K562 (cell line): ENCODE measurements around the gene IGF2BP3. TPM values are rescaled to one million over a fixed set of nuclear protein-coding genes. Genes with fewer than 3 reads are reported as not detected.

Experiments
- BRD4 ChIP-seq: fragments of 200-600 bp; sonication (generic); IDR thresholded peaks from 2 replicates; pipeline ENCODE4 v1.6.1; 2017; ENCODE audit warnings: inconsistent platforms
- FOXJ2 ChIP-seq: fragments of 200-800 bp; sonication (Bioruptor generic); IDR thresholded peaks from 2 replicates; pipeline ENCODE4 v1.6.1; 2016; ENCODE audit warnings: missing genetic modification characterization, missing compliant biosample characterization
- FOXK2 ChIP-seq, 2 experiments: fragments of 450-650 bp; IDR thresholded peaks in 1 of 2; conservative IDR thresholded peaks in 1 of 2; 2 replicates each; pipeline ENCODE4 v1.6.1; 2016; ENCODE audit warnings: low read depth in 2 of 2, mild to moderate bottlenecking in 1 of 2
- HNRNPK ChIP-seq: fragments of 200-400 bp; formaldehyde crosslinking; IDR thresholded peaks from one replicate; pipeline ENCODE4 v1.6.1; 2018; ENCODE audit warnings: mild to moderate bottlenecking, low read depth, low read length; ENCODE audit not compliant: poor library complexity, severe bottlenecking
- TSC22D4 ChIP-seq: fragments of 450-650 bp; IDR thresholded peaks from 2 replicates; pipeline ENCODE4 v1.6.1; 2016; ENCODE audit warnings: missing genetic modification characterization, missing biosample characterization, control low read depth
- ZFPM2 ChIP-seq: fragments of 250-450 bp; sonication (Bioruptor Pico); IDR thresholded peaks from 2 replicates; pipeline ENCODE4 v1.5.1; 2022; ENCODE audit warnings: mild to moderate bottlenecking
- ZNF140 ChIP-seq: fragments of 250-450 bp; sonication (Bioruptor Pico); IDR thresholded peaks from 2 replicates; pipeline ENCODE4 v1.8.0; 2021; ENCODE audit warnings: moderate library complexity, mild to moderate bottlenecking, inconsistent platforms
- ZNF165 ChIP-seq: fragments of 250-450 bp; sonication (Bioruptor Pico); IDR thresholded peaks from 2 replicates; pipeline ENCODE4 v1.4.0; 2020; ENCODE audit warnings: borderline replicate concordance
- ZNF224 ChIP-seq: sonication (generic); formaldehyde crosslinking; IDR thresholded peaks from 2 replicates; pipeline ENCODE4 v1.8.0; 2022; ENCODE audit warnings: mild to moderate bottlenecking, missing genetic modification reagents
- ZNF274 ChIP-seq: IDR thresholded peaks from 2 replicates; pipeline ENCODE4 v1.6.1; 2011; ENCODE audit warnings: low read depth, mild to moderate bottlenecking, low read length, moderate library complexity, borderline replicate concordance
- ZNF586 ChIP-seq: fragments of 450-650 bp; formaldehyde crosslinking; conservative IDR thresholded peaks from 2 replicates; pipeline ENCODE4 v1.4.0; 2020; ENCODE audit warnings: mild to moderate bottlenecking, moderate library complexity
- polyA plus RNA-seq, 8 experiments: library from polyadenylated mRNA; depleted of rRNA in 4 of 8; stranded (reverse) in 5 of 8; unstranded in 3 of 8; fragments of >200 nt; fragmentation: Nextera tagmentation in 2 of 8; fragmentation: Illumina TruSeq in 1 of 8; extraction: Ambion mirVana in 2 of 8; extraction: Trizol in 1 of 8; gene quantifications; 2 replicates each; pipeline versions ENCODE4 v1.2.1 to v1.2.3, GENCODE V29; 2011 to 2014; ENCODE audit warnings: inconsistent platforms in 1 of 8, missing spikeins in 1 of 8
- total RNA-seq, 7 experiments: library from RNA; depleted of rRNA in 6 of 7; stranded (reverse); fragments of >200 nt in 6 of 7; fragmentation: Illumina TruSeq in 2 of 7; extraction: Trizol in 2 of 7; gene quantifications; 2 replicates each; pipeline versions ENCODE4 v1.2.1 to v1.2.3, GENCODE V29; 2011 to 2021; ENCODE audit warnings: low replicate concordance in 1 of 7
- TF ChIP-seq, protein P1 (sequence below): fragments of 200-800 bp; sonication (Bioruptor generic); IDR thresholded peaks from 2 replicates; pipeline ENCODE4 v1.6.1; 2016; ENCODE audit warnings: missing genetic modification characterization, missing compliant biosample characterization
- TF ChIP-seq, protein P2 (sequence below), 2 experiments: IDR thresholded peaks in 1 of 2; conservative IDR thresholded peaks in 1 of 2; 2 replicates each; pipeline ENCODE4 v1.6.1; 2016; ENCODE audit warnings: low read depth in 2 of 2, mild to moderate bottlenecking in 1 of 2, missing compliant biosample characterization in 1 of 2, missing genetic modification characterization in 1 of 2, moderate library complexity in 1 of 2
- TF ChIP-seq, protein P3 (sequence below), 3 experiments: fragments of 200-800 bp in 1 of 3; sonication (Bioruptor generic) in 1 of 3; sonication (generic) in 1 of 3; formaldehyde crosslinking in 1 of 3; IDR thresholded peaks; 2 replicates each; pipeline versions ENCODE4 v1.6.1 to v1.8.0; 2016 to 2022; ENCODE audit warnings: mild to moderate bottlenecking in 2 of 3, missing compliant biosample characterization in 2 of 3, missing genetic modification characterization in 2 of 3, missing genetic modification reagents in 1 of 3
- TF ChIP-seq, protein P4 (sequence below): sonication (generic); formaldehyde crosslinking; IDR thresholded peaks from 2 replicates; pipeline ENCODE4 v1.8.1; 2022; ENCODE audit warnings: missing genetic modification reagents

The IGF2BP3 gene
- total and polyA plus RNA-seq, 9 of the 15 experiments (the other 6 are each of a cell fraction or from before 2014, with no cell fraction given) = 8.4 to 88.1 (median 61.2) TPM

DNA sequence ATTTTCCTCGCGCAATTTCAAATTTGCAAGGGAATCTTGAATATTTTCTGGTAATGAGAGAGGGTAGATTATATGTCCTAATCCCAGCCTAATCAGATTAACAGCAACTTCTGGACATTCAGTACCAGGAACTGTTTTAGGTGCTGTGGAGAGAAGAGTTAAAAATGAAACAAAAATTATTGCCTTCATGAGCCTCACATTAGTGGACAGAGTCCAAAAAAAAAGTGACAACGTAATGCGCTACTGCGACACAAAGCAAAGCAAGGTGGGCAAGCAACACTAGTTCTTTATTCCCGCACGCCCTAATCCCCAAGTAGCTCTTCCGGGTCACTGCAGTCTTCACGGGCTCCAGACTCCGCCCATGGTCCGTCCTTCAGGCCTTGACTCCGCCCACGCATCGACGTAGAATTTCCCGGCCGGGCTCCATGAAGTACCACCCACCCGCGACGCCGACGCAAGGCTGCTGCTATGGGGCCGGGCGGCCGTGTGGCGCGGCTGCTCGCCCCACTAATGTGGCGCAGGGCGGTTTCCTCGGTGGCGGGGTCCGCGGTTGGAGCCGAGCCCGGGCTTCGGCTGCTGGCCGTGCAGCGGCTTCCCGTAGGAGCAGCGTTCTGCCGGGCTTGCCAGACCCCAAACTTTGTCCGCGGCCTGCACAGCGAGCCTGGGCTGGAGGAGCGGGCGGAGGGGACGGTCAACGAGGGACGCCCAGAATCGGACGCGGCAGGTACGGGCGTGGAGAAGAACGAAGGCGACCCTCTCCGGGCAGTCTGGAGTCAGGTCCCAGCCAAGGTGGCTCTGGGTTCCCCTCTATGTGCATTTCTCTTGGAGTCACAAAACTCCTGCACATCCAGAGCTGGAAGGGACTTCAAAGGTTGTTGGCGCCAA lies 171.2 kb downstream of the IGF2BP3 start, which contains the start of gene MALSU1 (continued):
- TF ChIP-seq, protein P1, sequence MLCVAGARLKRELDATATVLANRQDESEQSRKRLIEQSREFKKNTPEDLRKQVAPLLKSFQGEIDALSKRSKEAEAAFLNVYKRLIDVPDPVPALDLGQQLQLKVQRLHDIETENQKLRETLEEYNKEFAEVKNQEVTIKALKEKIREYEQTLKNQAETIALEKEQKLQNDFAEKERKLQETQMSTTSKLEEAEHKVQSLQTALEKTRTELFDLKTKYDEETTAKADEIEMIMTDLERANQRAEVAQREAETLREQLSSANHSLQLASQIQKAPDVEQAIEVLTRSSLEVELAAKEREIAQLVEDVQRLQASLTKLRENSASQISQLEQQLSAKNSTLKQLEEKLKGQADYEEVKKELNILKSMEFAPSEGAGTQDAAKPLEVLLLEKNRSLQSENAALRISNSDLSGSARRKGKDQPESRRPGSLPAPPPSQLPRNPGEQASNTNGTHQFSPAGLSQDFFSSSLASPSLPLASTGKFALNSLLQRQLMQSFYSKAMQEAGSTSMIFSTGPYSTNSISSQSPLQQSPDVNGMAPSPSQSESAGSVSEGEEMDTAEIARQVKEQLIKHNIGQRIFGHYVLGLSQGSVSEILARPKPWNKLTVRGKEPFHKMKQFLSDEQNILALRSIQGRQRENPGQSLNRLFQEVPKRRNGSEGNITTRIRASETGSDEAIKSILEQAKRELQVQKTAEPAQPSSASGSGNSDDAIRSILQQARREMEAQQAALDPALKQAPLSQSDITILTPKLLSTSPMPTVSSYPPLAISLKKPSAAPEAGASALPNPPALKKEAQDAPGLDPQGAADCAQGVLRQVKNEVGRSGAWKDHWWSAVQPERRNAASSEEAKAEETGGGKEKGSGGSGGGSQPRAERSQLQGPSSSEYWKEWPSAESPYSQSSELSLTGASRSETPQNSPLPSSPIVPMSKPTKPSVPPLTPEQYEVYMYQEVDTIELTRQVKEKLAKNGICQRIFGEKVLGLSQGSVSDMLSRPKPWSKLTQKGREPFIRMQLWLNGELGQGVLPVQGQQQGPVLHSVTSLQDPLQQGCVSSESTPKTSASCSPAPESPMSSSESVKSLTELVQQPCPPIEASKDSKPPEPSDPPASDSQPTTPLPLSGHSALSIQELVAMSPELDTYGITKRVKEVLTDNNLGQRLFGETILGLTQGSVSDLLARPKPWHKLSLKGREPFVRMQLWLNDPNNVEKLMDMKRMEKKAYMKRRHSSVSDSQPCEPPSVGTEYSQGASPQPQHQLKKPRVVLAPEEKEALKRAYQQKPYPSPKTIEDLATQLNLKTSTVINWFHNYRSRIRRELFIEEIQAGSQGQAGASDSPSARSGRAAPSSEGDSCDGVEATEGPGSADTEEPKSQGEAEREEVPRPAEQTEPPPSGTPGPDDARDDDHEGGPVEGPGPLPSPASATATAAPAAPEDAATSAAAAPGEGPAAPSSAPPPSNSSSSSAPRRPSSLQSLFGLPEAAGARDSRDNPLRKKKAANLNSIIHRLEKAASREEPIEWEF = no peak
- TF ChIP-seq ZNF274 (no peak), ZNF165 (CRISPR knock-in tag) (no peak), BRD4 (no peak; the same call in 1 of the 2 replicates), ZNF586 (CRISPR knock-in tag) (no peak), FOXK2 (conservative IDR thresholded peaks at IDR 0.05 in 1 of 2, IDR thresholded peaks at IDR 0.05 in 1 of 2; ENCODE audit: low read depth in 2 of 2) (peak; percentile 71 to 77; a peak in 3 of 4 replicates), ZFPM2 (CRISPR knock-in tag) (no peak), FOXJ2 (tag) (peak; percentile 8; the same call in 1 of the 2 replicates), ZNF224 (CRISPR knock-in tag) (no peak), TSC22D4 (tag) (no peak), ZNF140 (CRISPR knock-in tag) (no peak), HNRNPK (no peak)
- TF ChIP-seq, protein P2, sequence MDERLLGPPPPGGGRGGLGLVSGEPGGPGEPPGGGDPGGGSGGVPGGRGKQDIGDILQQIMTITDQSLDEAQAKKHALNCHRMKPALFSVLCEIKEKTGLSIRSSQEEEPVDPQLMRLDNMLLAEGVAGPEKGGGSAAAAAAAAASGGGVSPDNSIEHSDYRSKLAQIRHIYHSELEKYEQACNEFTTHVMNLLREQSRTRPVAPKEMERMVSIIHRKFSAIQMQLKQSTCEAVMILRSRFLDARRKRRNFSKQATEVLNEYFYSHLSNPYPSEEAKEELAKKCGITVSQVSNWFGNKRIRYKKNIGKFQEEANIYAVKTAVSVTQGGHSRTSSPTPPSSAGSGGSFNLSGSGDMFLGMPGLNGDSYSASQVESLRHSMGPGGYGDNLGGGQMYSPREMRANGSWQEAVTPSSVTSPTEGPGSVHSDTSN (CRISPR knock-in tag; IDR thresholded peaks at IDR 0.05; ENCODE audit: low read depth) = no peak
- TF ChIP-seq, protein P2 (tag; conservative IDR thresholded peaks at IDR 0.05; ENCODE audit: low read depth) = no peak
- TF ChIP-seq, protein P3, sequence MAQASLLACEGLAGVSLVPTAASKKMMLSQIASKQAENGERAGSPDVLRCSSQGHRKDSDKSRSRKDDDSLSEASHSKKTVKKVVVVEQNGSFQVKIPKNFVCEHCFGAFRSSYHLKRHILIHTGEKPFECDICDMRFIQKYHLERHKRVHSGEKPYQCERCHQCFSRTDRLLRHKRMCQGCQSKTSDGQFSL (CRISPR knock-in tag; IDR thresholded peaks at IDR 0.05) = no peak
- TF ChIP-seq, protein P3 (tag; IDR thresholded peaks at IDR 0.05) = no peak
- TF ChIP-seq, protein P4, sequence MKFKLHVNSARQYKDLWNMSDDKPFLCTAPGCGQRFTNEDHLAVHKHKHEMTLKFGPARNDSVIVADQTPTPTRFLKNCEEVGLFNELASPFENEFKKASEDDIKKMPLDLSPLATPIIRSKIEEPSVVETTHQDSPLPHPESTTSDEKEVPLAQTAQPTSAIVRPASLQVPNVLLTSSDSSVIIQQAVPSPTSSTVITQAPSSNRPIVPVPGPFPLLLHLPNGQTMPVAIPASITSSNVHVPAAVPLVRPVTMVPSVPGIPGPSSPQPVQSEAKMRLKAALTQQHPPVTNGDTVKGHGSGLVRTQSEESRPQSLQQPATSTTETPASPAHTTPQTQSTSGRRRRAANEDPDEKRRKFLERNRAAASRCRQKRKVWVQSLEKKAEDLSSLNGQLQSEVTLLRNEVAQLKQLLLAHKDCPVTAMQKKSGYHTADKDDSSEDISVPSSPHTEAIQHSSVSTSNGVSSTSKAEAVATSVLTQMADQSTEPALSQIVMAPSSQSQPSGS = no peak
